Rectal smooth muscle tissue (tissue), 1 donor: ENCODE data around the gene PCDH7.

Experiments
- H3K27ac ChIP-seq: one replicate; pipeline ENCODE4 v1.7.0; 2013; ENCODE audit warnings: low read depth, low read length, inconsistent platforms
- H3K27me3 ChIP-seq: one replicate; pipeline ENCODE4 v1.7.0; 2013; ENCODE audit warnings: low read length; ENCODE audit not compliant: control insufficient read depth, insufficient read depth
- H3K36me3 ChIP-seq: one replicate; pipeline ENCODE4 v1.7.0; 2013; ENCODE audit warnings: low read length; ENCODE audit not compliant: control insufficient read depth, insufficient read depth
- H3K4me1 ChIP-seq: one replicate; pipeline ENCODE4 v1.7.0; 2013; ENCODE audit warnings: low read length; ENCODE audit not compliant: control insufficient read depth, insufficient read depth
- H3K4me3 ChIP-seq: one replicate; pipeline ENCODE4 v1.7.0; 2013; ENCODE audit warnings: low read length
- H3K9ac ChIP-seq: one replicate; pipeline ENCODE4 v1.7.0; 2013; ENCODE audit warnings: low read length

PCDH7 gene

DNA sequence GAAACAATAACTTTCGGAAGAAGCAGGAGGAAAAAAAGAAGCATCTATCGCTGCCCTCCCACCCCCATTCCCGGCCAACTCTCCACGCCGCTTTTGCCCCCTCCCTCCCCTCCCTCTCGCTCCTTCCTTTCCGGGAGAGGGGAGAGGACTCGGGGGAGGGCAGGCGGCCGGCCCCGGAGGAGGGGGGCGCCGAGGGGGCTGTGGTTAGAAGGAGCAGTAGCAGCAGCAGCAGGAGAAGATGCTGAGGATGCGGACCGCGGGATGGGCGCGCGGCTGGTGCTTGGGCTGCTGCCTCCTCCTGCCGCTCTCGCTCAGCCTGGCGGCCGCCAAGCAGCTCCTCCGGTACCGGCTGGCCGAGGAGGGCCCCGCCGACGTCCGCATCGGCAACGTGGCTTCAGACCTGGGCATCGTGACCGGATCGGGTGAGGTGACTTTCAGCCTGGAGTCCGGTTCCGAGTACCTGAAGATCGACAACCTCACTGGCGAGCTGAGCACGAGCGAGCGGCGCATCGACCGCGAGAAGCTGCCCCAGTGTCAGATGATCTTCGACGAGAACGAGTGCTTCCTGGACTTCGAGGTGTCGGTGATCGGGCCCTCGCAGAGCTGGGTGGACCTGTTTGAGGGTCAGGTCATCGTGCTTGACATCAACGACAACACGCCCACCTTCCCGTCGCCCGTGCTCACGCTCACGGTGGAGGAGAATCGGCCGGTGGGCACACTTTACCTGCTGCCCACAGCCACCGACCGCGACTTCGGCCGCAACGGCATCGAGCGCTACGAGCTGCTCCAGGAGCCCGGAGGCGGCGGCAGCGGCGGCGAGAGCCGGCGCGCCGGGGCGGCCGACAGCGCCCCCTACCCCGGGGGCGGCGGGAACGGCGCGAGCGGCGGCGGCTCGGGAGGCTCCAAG lies 1.3 kb downstream of the PCDH7 start:
- Histone ChIP-seq H3K4me3 (peak overlapping the region; percentile 80), H3K9ac (peak overlapping the region; percentile 67), H3K4me1 (no peaks in the 10 kb centered on the region), H3K36me3 (no peaks in the 10 kb centered on the region), H3K27me3 (no peaks in the 10 kb centered on the region), H3K27ac (peak overlapping the region; percentile 76)

DNA sequence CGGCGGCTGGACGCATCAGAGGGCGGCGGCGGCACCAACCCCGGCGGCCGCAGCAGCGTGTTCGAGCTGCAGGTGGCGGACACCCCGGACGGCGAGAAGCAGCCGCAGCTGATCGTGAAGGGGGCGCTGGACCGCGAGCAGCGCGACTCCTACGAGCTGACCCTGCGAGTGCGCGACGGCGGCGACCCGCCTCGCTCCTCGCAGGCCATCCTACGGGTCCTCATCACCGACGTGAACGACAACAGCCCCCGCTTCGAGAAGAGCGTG lies 1.9 kb downstream of the PCDH7 start:
- peak overlapping the region; percentile 63 for H3K27ac ChIP-seq
- H3K4me1 ChIP-seq: no peaks in the 10 kb centered on the region
- H3K9ac ChIP-seq: no peak overlapping the region
- H3K4me3 ChIP-seq: peak overlapping the region; percentile 76
- H3K27me3 ChIP-seq: no peaks in the 10 kb centered on the region
- no peaks in the 10 kb centered on the region for H3K36me3 ChIP-seq

DNA sequence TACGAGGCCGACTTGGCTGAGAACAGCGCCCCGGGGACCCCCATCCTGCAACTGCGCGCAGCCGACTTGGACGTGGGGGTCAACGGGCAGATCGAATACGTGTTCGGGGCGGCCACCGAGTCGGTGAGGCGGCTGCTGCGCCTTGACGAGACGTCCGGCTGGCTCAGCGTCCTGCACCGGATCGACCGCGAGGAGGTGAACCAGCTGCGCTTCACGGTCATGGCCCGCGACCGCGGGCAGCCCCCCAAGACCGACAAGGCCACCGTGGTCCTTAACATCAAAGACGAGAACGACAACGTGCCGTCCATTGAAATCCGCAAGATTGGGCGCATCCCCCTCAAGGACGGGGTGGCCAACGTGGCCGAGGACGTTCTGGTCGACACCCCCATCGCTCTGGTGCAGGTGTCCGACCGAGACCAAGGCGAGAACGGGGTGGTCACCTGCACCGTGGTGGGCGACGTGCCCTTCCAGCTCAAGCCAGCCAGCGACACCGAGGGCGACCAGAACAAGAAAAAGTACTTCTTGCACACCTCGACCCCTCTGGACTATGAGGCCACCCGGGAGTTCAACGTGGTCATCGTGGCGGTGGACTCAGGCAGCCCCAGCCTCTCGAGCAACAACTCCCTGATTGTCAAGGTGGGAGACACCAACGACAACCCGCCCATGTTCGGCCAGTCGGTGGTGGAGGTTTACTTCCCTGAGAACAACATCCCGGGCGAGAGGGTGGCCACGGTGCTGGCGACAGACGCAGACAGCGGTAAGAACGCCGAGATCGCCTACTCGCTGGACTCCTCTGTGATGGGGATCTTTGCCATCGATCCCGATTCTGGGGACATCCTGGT lies 2.4 kb downstream of the PCDH7 start:
- Histone ChIP-seq H3K27me3 (no peaks in the 10 kb centered on the region), H3K36me3 (no peaks in the 10 kb centered on the region), H3K4me1 (no peaks in the 10 kb centered on the region), H3K27ac (peak overlapping the region; percentile 63), H3K9ac (no peak overlapping the region), H3K4me3 (peak overlapping the region; percentile 76)

DNA sequence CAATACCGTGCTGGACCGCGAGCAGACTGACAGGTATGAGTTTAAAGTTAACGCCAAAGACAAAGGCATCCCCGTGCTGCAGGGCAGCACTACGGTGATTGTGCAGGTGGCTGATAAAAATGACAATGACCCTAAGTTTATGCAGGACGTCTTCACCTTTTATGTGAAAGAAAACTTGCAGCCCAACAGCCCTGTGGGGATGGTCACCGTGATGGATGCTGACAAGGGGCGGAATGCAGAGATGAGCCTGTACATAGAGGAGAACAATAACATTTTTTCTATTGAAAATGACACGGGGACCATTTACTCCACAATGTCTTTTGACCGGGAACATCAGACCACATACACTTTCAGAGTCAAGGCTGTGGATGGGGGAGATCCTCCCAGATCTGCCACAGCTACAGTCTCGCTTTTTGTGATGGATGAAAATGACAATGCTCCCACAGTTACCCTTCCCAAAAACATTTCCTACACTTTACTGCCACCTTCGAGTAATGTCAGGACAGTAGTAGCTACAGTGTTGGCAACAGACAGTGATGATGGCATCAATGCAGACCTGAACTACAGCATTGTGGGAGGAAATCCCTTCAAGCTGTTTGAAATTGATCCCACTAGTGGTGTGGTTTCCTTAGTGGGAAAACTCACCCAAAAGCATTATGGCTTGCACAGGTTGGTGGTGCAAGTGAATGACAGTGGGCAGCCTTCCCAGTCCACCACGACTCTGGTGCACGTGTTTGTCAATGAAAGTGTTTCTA lies 3.2 kb downstream of the PCDH7 start:
- Histone ChIP-seq H3K36me3 (no peaks in the 10 kb centered on the region), H3K27me3 (no peaks in the 10 kb centered on the region), H3K4me1 (no peaks in the 10 kb centered on the region), H3K9ac (no peak overlapping the region), H3K4me3 (peak overlapping the region; percentile 76), H3K27ac (peak overlapping the region; percentile 47)

DNA sequence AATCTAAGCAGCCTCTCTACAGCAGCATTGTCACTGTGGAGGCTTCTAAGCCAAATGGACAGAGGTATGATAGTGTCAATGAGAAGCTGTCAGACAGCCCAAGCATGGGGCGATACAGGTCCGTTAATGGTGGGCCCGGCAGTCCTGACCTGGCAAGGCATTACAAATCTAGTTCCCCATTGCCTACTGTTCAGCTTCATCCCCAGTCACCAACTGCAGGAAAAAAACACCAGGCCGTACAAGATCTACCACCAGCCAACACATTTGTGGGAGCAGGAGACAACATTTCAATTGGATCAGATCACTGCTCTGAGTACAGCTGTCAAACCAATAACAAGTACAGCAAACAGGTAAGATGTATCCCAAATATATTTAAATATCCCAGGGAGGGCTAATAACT lies 4.1 kb downstream of the PCDH7 start:
- H3K27me3 ChIP-seq: no peaks in the 10 kb centered on the region
- peak overlapping the region; percentile 76 for H3K4me3 ChIP-seq
- no peaks in the 10 kb centered on the region for H3K36me3 ChIP-seq
- no peaks in the 10 kb centered on the region for H3K4me1 ChIP-seq
- no peak overlapping the region for H3K9ac ChIP-seq
- no peak overlapping the region for H3K27ac ChIP-seq

- Histone ChIP-seq H3K27me3 (no peaks in the 10 kb centered on the region), H3K36me3 (no peaks in the 10 kb centered on the region), H3K4me3 (peak overlapping the region; percentile 19), H3K27ac (no peak overlapping the region), H3K4me1 (no peaks in the 10 kb centered on the region), H3K9ac (no peak overlapping the region)
Measured at GRCh38 chr4:30725562-30725961, 5.4 kb downstream of the PCDH7 start.

DNA sequence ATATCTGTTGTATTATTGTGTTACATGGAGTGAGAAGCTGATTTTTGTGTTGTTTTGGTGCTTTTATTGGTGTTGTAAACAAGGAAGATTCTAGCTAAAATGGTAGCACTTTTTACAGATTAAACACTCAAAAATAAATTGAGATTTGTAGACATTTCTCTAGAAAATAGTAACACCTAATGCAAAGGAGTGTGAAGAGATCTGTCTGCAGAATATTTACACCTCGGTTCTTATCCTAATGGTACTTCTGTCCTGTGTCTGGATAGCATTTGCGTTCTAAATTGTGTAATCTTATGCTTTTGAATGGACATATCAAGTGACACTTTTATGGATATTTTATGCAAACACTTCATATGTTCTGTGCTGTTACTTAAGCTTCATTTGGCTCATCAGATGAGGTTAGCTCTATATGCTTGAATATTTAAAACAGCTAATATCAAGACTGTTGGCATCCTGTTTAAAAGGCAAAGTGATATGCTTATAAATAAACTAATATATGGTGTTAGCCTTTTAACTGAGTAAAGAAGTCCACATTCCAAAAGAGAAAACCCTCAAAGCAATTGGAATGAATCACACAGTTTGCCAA lies 6.0 kb downstream of the PCDH7 start:
- Histone ChIP-seq H3K27ac (no peak overlapping the region), H3K36me3 (no peaks in the 10 kb centered on the region), H3K9ac (no peak overlapping the region), H3K4me3 (peak overlapping the region; percentile 34), H3K27me3 (no peaks in the 10 kb centered on the region), H3K4me1 (no peaks in the 10 kb centered on the region)

GRCh38 chr4:30727409-30727808 lies 7.2 kb downstream of the PCDH7 start:
- Histone ChIP-seq H3K9ac (no peak overlapping the region), H3K4me1 (no peaks in the 10 kb centered on the region), H3K27me3 (no peaks in the 10 kb centered on the region), H3K4me3 (no peak overlapping the region), H3K36me3 (no peaks in the 10 kb centered on the region), H3K27ac (no peak overlapping the region)

GRCh38 chr4:30728311-30728710 lies 8.1 kb downstream of the PCDH7 start:
- no peak overlapping the region for H3K4me3 ChIP-seq
- no peak overlapping the region for H3K27ac ChIP-seq
- H3K9ac ChIP-seq: no peak overlapping the region
- H3K36me3 ChIP-seq: no peaks in the 10 kb centered on the region
- H3K27me3 ChIP-seq: no peaks in the 10 kb centered on the region
- H3K4me1 ChIP-seq: no peaks in the 10 kb centered on the region

DNA sequence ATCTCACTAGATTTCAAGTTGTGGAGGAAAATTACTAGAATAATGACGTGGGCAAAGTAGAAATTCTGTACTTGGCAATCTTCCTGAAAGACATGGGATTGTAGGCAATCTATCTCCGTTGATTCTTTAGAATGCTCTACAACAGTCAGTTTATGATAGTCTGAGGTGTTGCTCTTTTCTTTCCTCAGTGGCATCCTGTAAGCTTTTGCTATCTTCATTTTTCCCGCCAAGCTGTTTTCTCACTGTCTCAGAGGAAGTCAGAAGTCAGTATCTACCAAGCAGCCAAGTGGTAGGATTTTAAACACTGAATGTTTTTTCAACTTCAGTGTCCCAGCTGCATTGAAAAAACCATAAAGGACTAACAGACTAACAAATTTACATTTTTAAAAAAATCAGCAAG lies 23.7 kb downstream of the PCDH7 start:
- no peaks in the 10 kb centered on the region for H3K36me3 ChIP-seq
- H3K4me3 ChIP-seq: no peak overlapping the region
- H3K27ac ChIP-seq: no peak overlapping the region
- H3K4me1 ChIP-seq: peaks cover 4% of the 10 kb centered on the region
- no peak overlapping the region for H3K9ac ChIP-seq
- H3K27me3 ChIP-seq: no peaks in the 10 kb centered on the region

DNA sequence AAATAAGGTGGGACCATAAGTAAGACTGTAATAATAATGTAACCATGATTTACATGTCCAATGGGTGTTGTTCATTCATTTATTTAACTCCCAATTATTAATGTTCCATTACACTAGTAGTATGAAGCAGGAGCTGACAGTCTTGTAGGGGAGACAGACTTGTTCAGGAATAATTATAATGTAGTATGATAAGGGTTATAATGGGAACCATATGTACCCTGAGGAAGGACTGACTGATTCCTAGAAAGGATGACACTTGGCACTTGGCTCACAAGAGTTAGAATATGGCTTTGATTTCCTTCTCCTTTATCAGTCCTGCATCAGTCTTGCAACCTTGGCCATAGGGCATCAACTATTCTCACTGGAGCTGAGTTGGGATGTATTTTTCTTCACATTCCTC lies 24.2 kb downstream of the PCDH7 start:
- H3K27me3 ChIP-seq: no peaks in the 10 kb centered on the region
- no peaks in the 10 kb centered on the region for H3K36me3 ChIP-seq
- no peak overlapping the region for H3K4me3 ChIP-seq
- peaks cover 4% of the 10 kb centered on the region for H3K4me1 ChIP-seq
- H3K9ac ChIP-seq: no peak overlapping the region
- H3K27ac ChIP-seq: peak overlapping the region; percentile 2
